Hepatocyte (in vitro differentiated cells): Measurements from ENCODE around the gene SBF2. TPM values are rescaled to one million over a fixed set of nuclear protein-coding genes. Genes with fewer than 3 reads are reported as not detected.
A peak's percentile ranks its signal among the peaks of the same experiment; 100 is the strongest.

Experiments
- DNase-seq: peaks from one replicate; pipeline ENCODE4 v3.0.0-alpha.2; 2016; ENCODE audit warnings: low spot score
- H2AFZ ChIP-seq: fragments of 200-600 bp; sonication (generic); 2 replicates; pipeline ENCODE4 v1.6.0; 2016; ENCODE audit warnings: antibody characterized with exemption, mild to moderate bottlenecking
- H3K27ac ChIP-seq: fragments of 200-600 bp; sonication (generic); 2 replicates; pipeline ENCODE4 v1.5.1; 2016; ENCODE audit warnings: mild to moderate bottlenecking
- H3K27me3 ChIP-seq: fragments of 200-600 bp; sonication (generic); 2 replicates; pipeline ENCODE4 v1.6.1; 2016
- H3K36me3 ChIP-seq: fragments of 200-600 bp; sonication (generic); replicated peaks from 2 replicates; pipeline ENCODE4 v1.5.1; 2016; ENCODE audit warnings: low read depth; ENCODE audit not compliant: insufficient read depth
- H3K4me1 ChIP-seq: fragments of 200-600 bp; sonication (generic); 2 replicates; pipeline ENCODE4 v1.5.1; 2016; ENCODE audit warnings: mild to moderate bottlenecking, moderate library complexity; ENCODE audit not compliant: insufficient read depth
- H3K4me2 ChIP-seq: fragments of 200-600 bp; sonication (generic); 2 replicates; pipeline ENCODE4 v1.6.0; 2016
- H3K4me3 ChIP-seq: fragments of 200-600 bp; sonication (generic); 2 replicates; pipeline ENCODE4 v1.5.1; 2016; ENCODE audit warnings: mild to moderate bottlenecking
- H3K79me2 ChIP-seq: fragments of 200-600 bp; sonication (generic); 2 replicates; pipeline ENCODE4 v1.6.0; 2017; ENCODE audit warnings: mild to moderate bottlenecking
- H3K9me2 ChIP-seq: fragments of 200-600 bp; sonication (generic); replicated peaks from 2 replicates; pipeline ENCODE4 v1.6.0; 2017; ENCODE audit warnings: mild to moderate bottlenecking; ENCODE audit not compliant: insufficient read depth
- H3K9me3 ChIP-seq: fragments of 200-600 bp; sonication (generic); 2 replicates; pipeline ENCODE4 v1.5.1; 2016; ENCODE audit warnings: low read depth, mild to moderate bottlenecking
- H4K20me1 ChIP-seq: fragments of 200-600 bp; sonication (generic); 2 replicates; pipeline ENCODE4 v1.6.0; 2016; ENCODE audit warnings: mild to moderate bottlenecking; ENCODE audit not compliant: insufficient read depth, poor library complexity, severe bottlenecking
- EZH2 ChIP-seq: fragments of 200-600 bp; sonication (generic); IDR thresholded peaks from 2 replicates; pipeline ENCODE4 v1.6.1; 2016; ENCODE audit warnings: antibody characterized with exemption, mild to moderate bottlenecking, borderline replicate concordance
- EZH2phosphoT487 ChIP-seq: fragments of 200-600 bp; sonication (generic); IDR thresholded peaks from one replicate; pipeline ENCODE4 v1.6.1; 2018; ENCODE audit warnings: antibody characterized with exemption, mild to moderate bottlenecking, low read depth, moderate library complexity; ENCODE audit not compliant: unreplicated experiment, severe bottlenecking
- WGBS: methylation state at CpG from one replicate; pipeline ENCODE4 v1.1.6; 2016; ENCODE audit warnings: low lambda C conversion rate; ENCODE audit errors: missing lambda C conversion rate; 5-methylcytosine and 5-hydroxymethylcytosine counted together
- polyA plus RNA-seq: library from polyadenylated mRNA; unstranded; fragments of >200 nt; fragmentation: Nextera tagmentation; extraction: Ambion mirVana; gene quantifications from 2 replicates; pipeline ENCODE4 v1.2.1, GENCODE V29; 2016
- total RNA-seq: library from RNA; depleted of rRNA; stranded (reverse); fragments of >200 nt; gene quantifications from 2 replicates; pipeline ENCODE4 v1.2.3, GENCODE V29; 2014
- TF ChIP-seq, protein P1 (sequence below): fragments of 200-600 bp; sonication (generic); IDR thresholded peaks from 2 replicates; pipeline ENCODE4 v1.5.1; 2016; ENCODE audit warnings: antibody characterized with exemption, mild to moderate bottlenecking; ENCODE audit not compliant: poor library complexity

SBF2 gene
- total and polyA plus RNA-seq, 2 experiments from 2014 or later, result 25.7 to 83.2 TPM

DNA sequence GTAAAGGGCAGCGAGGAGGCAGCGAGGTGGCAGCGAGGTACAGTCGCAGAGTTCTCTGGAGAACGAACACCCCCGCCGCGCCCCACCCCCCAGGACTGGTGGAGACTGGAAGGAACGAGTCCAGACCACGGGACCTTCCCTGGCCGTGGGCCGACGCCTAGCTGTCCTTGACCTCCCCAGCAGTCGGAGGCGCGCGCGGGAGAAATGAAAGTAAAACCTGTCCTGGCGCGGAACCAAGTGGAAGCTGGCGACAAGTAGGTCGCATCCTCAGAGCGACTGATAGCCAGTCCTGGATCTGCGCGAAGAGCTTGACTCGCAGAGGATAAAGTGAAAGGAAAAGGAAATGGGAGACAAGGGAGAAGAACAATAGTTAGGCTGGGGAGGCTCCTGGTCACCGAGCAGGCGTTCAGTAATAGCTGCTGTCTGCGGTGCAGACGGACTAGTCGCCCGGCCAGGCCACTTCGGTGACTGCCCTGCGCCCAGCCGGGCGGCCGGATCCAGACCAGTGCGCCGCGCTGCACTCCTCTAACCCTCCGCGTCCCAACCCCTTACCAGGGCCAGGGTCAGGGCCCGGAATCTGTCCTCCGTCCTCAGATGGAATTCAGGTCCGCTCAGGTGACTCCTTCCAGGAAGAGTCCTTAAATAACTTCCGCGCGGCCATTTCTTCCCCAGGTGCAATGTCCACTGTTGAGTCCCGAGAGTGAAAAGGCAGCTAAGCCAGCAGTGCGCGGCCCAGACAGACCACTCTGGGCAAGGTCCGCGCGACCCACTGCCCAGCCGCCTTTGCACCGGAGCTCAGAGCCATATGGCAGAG, 8.9 kb upstream of the SBF2 start:
- 1% methylated on average over 56 of the region's 56 CpGs for WGBS
- H3K4me1 ChIP-seq, result peaks cover 9% of the 10 kb centered on the region

DNA sequence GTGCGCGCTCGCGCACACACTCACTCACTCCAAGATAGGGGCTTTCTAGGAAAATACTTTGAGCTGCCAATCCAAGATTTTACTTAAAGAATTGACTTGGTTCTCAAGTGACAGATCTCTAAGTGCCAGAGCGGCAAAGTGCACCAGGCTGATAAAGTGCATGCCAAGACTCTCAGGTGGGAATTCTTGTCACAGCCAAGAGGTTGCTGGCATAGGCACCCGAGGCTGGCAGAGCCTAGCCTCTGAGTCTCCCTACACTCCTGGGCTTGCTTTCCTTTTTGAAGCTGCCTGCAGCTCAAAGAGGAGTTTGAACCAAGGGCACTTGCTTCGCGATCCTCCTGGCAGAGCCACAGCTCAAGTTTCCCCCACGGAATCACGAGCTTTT, 8.3 kb upstream of the SBF2 start:
- WGBS, result 14% methylated on average over 10 of the region's 10 CpGs
- Histone ChIP-seq H3K27ac (peak overlapping the region; percentile 95), H3K79me2 (peaks cover 5% of the 10 kb centered on the region), H3K4me3 (peak overlapping the region; percentile 70), H3K4me2 (peak overlapping the region; percentile 89), H3K27me3 (peaks cover 3% of the 10 kb centered on the region), H3K9me3 (no peaks in the 10 kb centered on the region), H3K36me3 (no peaks in the 10 kb centered on the region), H3K4me1 (peaks cover 9% of the 10 kb centered on the region), H2AFZ (peak overlapping the region; percentile 83), H4K20me1 (peaks cover 2% of the 10 kb centered on the region), H3K9me2 (no peaks in the 10 kb centered on the region)
- TF ChIP-seq, protein P1, sequence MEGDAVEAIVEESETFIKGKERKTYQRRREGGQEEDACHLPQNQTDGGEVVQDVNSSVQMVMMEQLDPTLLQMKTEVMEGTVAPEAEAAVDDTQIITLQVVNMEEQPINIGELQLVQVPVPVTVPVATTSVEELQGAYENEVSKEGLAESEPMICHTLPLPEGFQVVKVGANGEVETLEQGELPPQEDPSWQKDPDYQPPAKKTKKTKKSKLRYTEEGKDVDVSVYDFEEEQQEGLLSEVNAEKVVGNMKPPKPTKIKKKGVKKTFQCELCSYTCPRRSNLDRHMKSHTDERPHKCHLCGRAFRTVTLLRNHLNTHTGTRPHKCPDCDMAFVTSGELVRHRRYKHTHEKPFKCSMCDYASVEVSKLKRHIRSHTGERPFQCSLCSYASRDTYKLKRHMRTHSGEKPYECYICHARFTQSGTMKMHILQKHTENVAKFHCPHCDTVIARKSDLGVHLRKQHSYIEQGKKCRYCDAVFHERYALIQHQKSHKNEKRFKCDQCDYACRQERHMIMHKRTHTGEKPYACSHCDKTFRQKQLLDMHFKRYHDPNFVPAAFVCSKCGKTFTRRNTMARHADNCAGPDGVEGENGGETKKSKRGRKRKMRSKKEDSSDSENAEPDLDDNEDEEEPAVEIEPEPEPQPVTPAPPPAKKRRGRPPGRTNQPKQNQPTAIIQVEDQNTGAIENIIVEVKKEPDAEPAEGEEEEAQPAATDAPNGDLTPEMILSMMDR, result no peak
- no peak for TF ChIP-seq EZH2
- DNase-seq, result no peak

More for the DNA sequence above, 8.9 kb upstream of the SBF2 start:
- peak overlapping the region; percentile 70 for H3K4me3 ChIP-seq
- TF ChIP-seq EZH2phosphoT487, result no peak
- TF ChIP-seq EZH2, result no peak
- TF ChIP-seq, protein P1, result no peak
- H3K9me2 ChIP-seq, result no peaks in the 10 kb centered on the region
- H3K79me2 ChIP-seq, result peaks cover 5% of the 10 kb centered on the region
- H4K20me1 ChIP-seq, result peaks cover 2% of the 10 kb centered on the region
- peaks cover 3% of the 10 kb centered on the region for H3K27me3 ChIP-seq
- peak overlapping the region; percentile 95 for H3K27ac ChIP-seq
- peak overlapping the region; percentile 89 for H3K4me2 ChIP-seq
- no peaks in the 10 kb centered on the region for H3K36me3 ChIP-seq
- peak; percentile 90 for DNase-seq
- peak overlapping the region; percentile 83 for H2AFZ ChIP-seq
- H3K9me3 ChIP-seq, result no peaks in the 10 kb centered on the region

DNA sequence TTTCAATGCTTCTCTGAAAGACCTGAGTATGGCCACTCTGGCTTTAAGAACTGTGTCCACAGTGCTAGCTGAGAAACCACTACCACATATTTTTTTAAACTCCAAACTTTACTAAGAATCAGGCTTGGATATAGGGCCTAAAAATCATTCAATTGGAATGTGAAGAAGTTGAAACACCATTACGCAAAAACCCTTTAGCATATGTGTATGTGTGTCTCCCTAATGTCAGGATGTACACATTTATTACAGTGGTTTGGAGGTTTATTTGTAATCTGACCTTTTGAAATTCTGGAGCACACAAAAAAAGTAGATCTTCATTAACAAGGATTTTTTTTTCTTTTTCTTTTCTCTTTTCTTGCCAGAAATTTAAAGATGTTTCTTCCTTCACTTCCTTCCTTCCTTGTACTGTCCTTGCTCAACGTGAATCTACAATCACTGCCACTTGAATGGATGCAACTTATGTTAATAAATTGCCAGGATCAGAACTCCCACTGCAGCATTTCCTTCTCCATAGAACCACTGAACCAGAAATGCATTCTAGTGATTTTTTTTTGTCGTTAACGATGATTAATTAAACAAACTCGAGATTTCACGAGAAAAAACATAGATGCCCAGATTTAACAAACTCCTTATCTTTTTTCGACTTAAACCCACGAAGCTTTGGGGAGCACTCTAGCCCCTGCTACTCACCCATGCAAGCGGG, 7.8 kb upstream of the SBF2 start:
- 23% methylated on average over 9 of the region's 9 CpGs for WGBS

More for the DNA sequence above, 7.8 kb upstream of the SBF2 start:
- H3K36me3 ChIP-seq, result no peaks in the 10 kb centered on the region
- H3K9me3 ChIP-seq, result no peaks in the 10 kb centered on the region
- H3K9me2 ChIP-seq, result no peaks in the 10 kb centered on the region
- peaks cover 3% of the 10 kb centered on the region for H3K79me2 ChIP-seq
- H3K27ac ChIP-seq, result peak overlapping the region; percentile 95
- H3K27me3 ChIP-seq, result peaks cover under 1% of the 10 kb centered on the region
- H3K4me1 ChIP-seq, result peaks cover 9% of the 10 kb centered on the region
- H2AFZ ChIP-seq, result no peak overlapping the region
- peak overlapping the region; percentile 70 for H3K4me3 ChIP-seq
- TF ChIP-seq, protein P1, result no peak
- TF ChIP-seq EZH2phosphoT487 (no peak), EZH2 (no peak)
- H3K4me2 ChIP-seq, result peak overlapping the region; percentile 89
- DNase-seq, result no peak
- H4K20me1 ChIP-seq, result peaks cover 2% of the 10 kb centered on the region
